SK-N-MC (cell line): ENCODE measurements around the gene MACROD2.

ENCODE experiments used
- EZH2 ChIP-seq: fragments of 200-600 bp; sonication (generic); IDR thresholded peaks from one replicate; pipeline ENCODE4 v1.6.1; 2017; ENCODE audit warnings: antibody characterized with exemption
- FOXP2 ChIP-seq: optimal IDR thresholded peaks from 2 replicates; pipeline ENCODE3; 2011; ENCODE audit warnings: mild to moderate bottlenecking, moderate library complexity; ENCODE audit not compliant: insufficient read depth; ENCODE audit errors: extremely low read length, control extremely low read depth
- POLR2AphosphoS5 ChIP-seq: IDR thresholded peaks from 2 replicates; pipeline ENCODE4 v1.6.1; 2012; ENCODE audit warnings: mild to moderate bottlenecking, low read depth, low read length, borderline replicate concordance

GRCh38 chr20:15854911-15855310 is 1859.6 kb downstream of the MACROD2 start:
- TF ChIP-seq POLR2AphosphoS5: no peak
- TF ChIP-seq EZH2: no peak
- no peak for TF ChIP-seq FOXP2
